HepG2 (cell line): ENCODE measurements around the gene LASP1. TPM values are rescaled to one million over a fixed set of nuclear protein-coding genes. Genes with fewer than 3 reads are reported as not detected.
A peak's percentile ranks its signal among the peaks of the same experiment; 100 is the strongest.

ENCODE experiments used
- CHD4 ChIP-seq: fragments of 200-600 bp; sonication (generic); IDR thresholded peaks from 2 replicates; pipeline ENCODE4 v1.7.0; 2017; ENCODE audit warnings: mild to moderate bottlenecking, low read length, borderline replicate concordance
- EZH2 ChIP-seq: conservative IDR thresholded peaks from 2 replicates; pipeline ENCODE4 v1.6.1; 2012; ENCODE audit warnings: mild to moderate bottlenecking, low read depth, low read length, moderate library complexity
- HMGXB4 ChIP-seq, 2 experiments: sonication (generic) in 1 of 2; formaldehyde crosslinking in 1 of 2; IDR thresholded peaks; 2 replicates each; pipeline versions ENCODE4 v1.4.0 to v1.6.1; 2018 to 2020; ENCODE audit warnings: missing genetic modification reagents in 2 of 2, borderline replicate concordance in 1 of 2, low read depth in 1 of 2, mild to moderate bottlenecking in 1 of 2, missing biosample characterization in 1 of 2
- MIER3 ChIP-seq: IDR thresholded peaks from 2 replicates; pipeline ENCODE4 v1.6.1; 2016; ENCODE audit warnings: missing compliant biosample characterization, borderline replicate concordance
- PRPF4 ChIP-seq: fragments of 200-400 bp; formaldehyde crosslinking; IDR thresholded peaks from 2 replicates; pipeline ENCODE4 v1.6.1; 2016; ENCODE audit warnings: low read length, low read depth; ENCODE audit not compliant: poor library complexity, severe bottlenecking
- RXRA ChIP-seq: sonication (generic); formaldehyde crosslinking; IDR thresholded peaks from 2 replicates; pipeline ENCODE4 v1.5.1; 2020; ENCODE audit warnings: missing genetic modification reagents
- SMC3 ChIP-seq: IDR thresholded peaks from 2 replicates; pipeline ENCODE4 v1.6.1; 2011; ENCODE audit warnings: low read length, improper control_type of control experiment
- SOX13 ChIP-seq, 3 experiments: fragments of 450-650 bp in 1 of 3; sonication (generic) in 1 of 3; formaldehyde crosslinking in 1 of 3; IDR thresholded peaks in 2 of 3; conservative IDR thresholded peaks in 1 of 3; 2 replicates each; pipeline versions ENCODE4 v1.5.0 to v1.6.1; 2016 to 2020; ENCODE audit warnings: antibody characterized with exemption in 1 of 3, mild to moderate bottlenecking in 1 of 3, missing compliant biosample characterization in 1 of 3, missing genetic modification reagents in 1 of 3, moderate library complexity in 1 of 3
- SPEN ChIP-seq: sonication (generic); formaldehyde crosslinking; IDR thresholded peaks from 2 replicates; pipeline ENCODE4 v1.5.1; 2020; ENCODE audit warnings: low read depth, mild to moderate bottlenecking, missing genetic modification reagents
- SSRP1 ChIP-seq: IDR thresholded peaks from 2 replicates; pipeline ENCODE4 v1.6.1; 2016; ENCODE audit warnings: control low read depth
- TFE3 ChIP-seq: IDR thresholded peaks from 2 replicates; pipeline ENCODE4 v1.6.1; 2016
- ZNF335 ChIP-seq: sonication (generic); formaldehyde crosslinking; IDR thresholded peaks from 2 replicates; pipeline ENCODE4 v1.4.0; 2020; ENCODE audit warnings: missing genetic modification reagents
- ZNF343 ChIP-seq: sonication (generic); formaldehyde crosslinking; IDR thresholded peaks from 2 replicates; pipeline ENCODE4 v1.4.0; 2020; ENCODE audit warnings: mild to moderate bottlenecking, missing genetic modification reagents
- ZNF546 ChIP-seq: sonication (generic); formaldehyde crosslinking; conservative IDR thresholded peaks from 2 replicates; pipeline ENCODE4 v1.8.1; 2023; ENCODE audit warnings: mild to moderate bottlenecking, missing genetic modification reagents
- ZNF720 ChIP-seq: sonication (generic); formaldehyde crosslinking; IDR thresholded peaks from 2 replicates; pipeline ENCODE4 v1.4.0; 2020; ENCODE audit warnings: missing genetic modification reagents
- ZNF746 ChIP-seq: sonication (generic); formaldehyde crosslinking; IDR thresholded peaks from 2 replicates; pipeline ENCODE4 v1.8.0; 2022; ENCODE audit warnings: mild to moderate bottlenecking, missing genetic modification reagents
- ZNF784 ChIP-seq: sonication (generic); formaldehyde crosslinking; IDR thresholded peaks from 2 replicates; pipeline ENCODE4 v1.5.1; 2020; ENCODE audit warnings: missing genetic modification reagents, mild to moderate bottlenecking, borderline replicate concordance
- polyA plus RNA-seq, 8 experiments: library from polyadenylated mRNA; depleted of rRNA in 3 of 8; stranded (reverse) in 7 of 8; unstranded in 1 of 8; fragments of >200 nt; fragmentation: Illumina TruSeq in 4 of 8; extraction: Trizol in 4 of 8; gene quantifications; 2 replicates each; pipeline versions ENCODE4 v1.2.1 to v1.2.3, GENCODE V29; 2011 to 2016; ENCODE audit warnings: low read depth in 4 of 8, missing spikeins in 1 of 8, mixed read lengths in 1 of 8; ENCODE audit not compliant: insufficient read depth in 1 of 8
- total RNA-seq, 5 experiments: library from RNA; depleted of rRNA; stranded (reverse); fragments of >200 nt; fragmentation: Illumina TruSeq; extraction: Trizol; gene quantifications; 2 replicates each; pipeline ENCODE4 v1.2.3, GENCODE V29; 2016; ENCODE audit warnings: low read depth in 1 of 5

LASP1 gene
- total and polyA plus RNA-seq, 2 of the 13 experiments (the other 11 are each of a cell fraction or from before 2014, with no cell fraction given): 70.1 to 97.0 TPM

- peak; percentile 55; the same call in 1 of the 2 replicates for TF ChIP-seq CHD4
- TF ChIP-seq ZNF720 (CRISPR knock-in tag): no peak
- TF ChIP-seq SSRP1: no peak
- TF ChIP-seq ZNF784 (CRISPR knock-in tag): no peak
- TF ChIP-seq EZH2: no peak
- TF ChIP-seq SMC3: peak; percentile 58; the same call in 1 of the 2 replicates
- no peak for TF ChIP-seq ZNF546
- TF ChIP-seq ZNF746 (CRISPR knock-in tag): no peak
- TF ChIP-seq HMGXB4 (CRISPR knock-in tag; IDR thresholded peaks at IDR 0.05; ENCODE audit: borderline replicate concordance in 1 of 2, low read depth in 1 of 2): peak; percentile 44 to 73; a peak in 2 of 4 replicates
- TF ChIP-seq SOX13 (IDR thresholded peaks at IDR 0.05): no peak
- no peak for TF ChIP-seq SOX13 (CRISPR knock-in tag; conservative IDR thresholded peaks at IDR 0.05 in 1 of 2, IDR thresholded peaks at IDR 0.05 in 1 of 2)
- TF ChIP-seq SPEN: no peak
- TF ChIP-seq ZNF335: no peak
- TF ChIP-seq MIER3 (CRISPR knock-in tag): no peak
- no peak for TF ChIP-seq PRPF4
- no peak for TF ChIP-seq RXRA (CRISPR knock-in tag)
- no peak for TF ChIP-seq ZNF343 (CRISPR knock-in tag)
- 0 out of 2 replicates have a peak, but pooled peaks have one; percentile 28 for TF ChIP-seq TFE3 (CRISPR knock-in tag)
Observed at GRCh38 chr17:38864636-38865398, 5.0 kb upstream of the LASP1 start (continued).
